Upper lobe of left lung (tissue), 6 donors: ENCODE results near the gene PRAC1. TPM values are rescaled to one million over a fixed set of nuclear protein-coding genes. Genes with fewer than 3 reads are reported as not detected.
A peak's percentile ranks its signal among the peaks of the same experiment; 100 is the strongest.

Experiments used
- ATAC-seq, 2 donors: fragments of 200-7000 bp; cut with Tn5 transposase; one replicate each; pipeline ENCODE4 v1.9.1; 2022; ENCODE audit warnings: mild to moderate bottlenecking in 2 of 2, moderate library complexity in 2 of 2; ENCODE audit not compliant: low FRiP score in 2 of 2
- DNase-seq, 2 donors: peaks; one replicate each; pipeline ENCODE4 v3.0.0-alpha.2; 2019 to 2020
- H3K27ac ChIP-seq, 4 donors: fragments of 200-600 bp; sonication (generic); one replicate each; pipeline ENCODE4 v1.5.1; 2016 to 2019
- H3K27me3 ChIP-seq, 4 donors: fragments of 200-600 bp; sonication (generic); one replicate each; pipeline ENCODE4 v1.5.1; 2017 to 2019
- H3K36me3 ChIP-seq, 4 donors: fragments of 200-600 bp; sonication (generic); one replicate each; pipeline ENCODE4 v1.5.1; 2016 to 2019
- H3K4me1 ChIP-seq, 4 donors: fragments of 200-600 bp; sonication (generic); one replicate each; pipeline ENCODE4 v1.5.1; 2018 to 2019
- H3K4me3 ChIP-seq, 4 donors: fragments of 200-600 bp; sonication (generic); one replicate each; pipeline ENCODE4 v1.5.1; 2017 to 2019; ENCODE audit warnings: mild to moderate bottlenecking in 2 of 4, moderate library complexity in 1 of 4
- H3K9me3 ChIP-seq, 4 donors: fragments of 200-600 bp; sonication (generic); one replicate each; pipeline ENCODE4 v1.5.1; 2018 to 2019
- EP300 ChIP-seq, 4 donors: sonication (generic); formaldehyde crosslinking; IDR thresholded peaks; one replicate each; pipeline ENCODE4 v1.5.1; 2017; ENCODE audit warnings: antibody characterized with exemption in 4 of 4, control low read depth in 2 of 4
- POLR2A ChIP-seq, 4 donors: fragments of 450-650 bp; IDR thresholded peaks; one replicate each; pipeline ENCODE4 v1.5.1; 2016 to 2017; ENCODE audit warnings: antibody characterized with exemption in 4 of 4, mild to moderate bottlenecking in 2 of 4
- POLR2AphosphoS5 ChIP-seq, 2 donors: sonication (generic); formaldehyde crosslinking; IDR thresholded peaks; one replicate each; pipeline ENCODE4 v1.5.1; 2017; ENCODE audit warnings: antibody characterized with exemption in 2 of 2
- WGBS, 2 donors: methylation state at CpG; one replicate each; pipeline ENCODE4 v1.1.5; 2017 to 2018; 5-methylcytosine and 5-hydroxymethylcytosine counted together
- total RNA-seq, 6 donors: library from RNA; depleted of rRNA in 4 of 6; stranded (reverse); fragments of >200 nt in 4 of 6; gene quantifications; one replicate each; pipeline versions ENCODE4 v1.1.0 to v1.2.1, GENCODE V29; 2016 to 2021
- TF ChIP-seq, protein P1 (sequence below), 6 experiments: fragments of 450-650 bp in 4 of 6; fragments of 200-600 bp in 2 of 6; sonication (generic) in 2 of 6; IDR thresholded peaks; one replicate each; pipeline ENCODE4 v1.5.1; 2016 to 2019; ENCODE audit warnings: antibody characterized with exemption in 6 of 6
- donor health status: DM: no; HTN: no; CAD: no; lungs with moderate emphysema.
- donor health status: DM: no; HTN: yes; CAD: no; lungs with severe emphysema.

PRAC1 gene
- total RNA-seq, 6 donors from 2014 or later: not detected

GRCh38 chr17:48734333-48735061, 12.2 kb upstream of the PRAC1 start:
- Histone ChIP-seq H3K4me1 (peaks cover 5 to 16% (median 7%) of the 10 kb centered on the region in 4 donors), H3K27me3 (peaks cover 1 to 66% (median 28%) of the 10 kb centered on the region in 4 donors), H3K4me3 (no peak overlapping the region), H3K27ac (no peak overlapping the region), H3K36me3 (no peaks in the 10 kb centered on the region), H3K9me3 (peaks cover 0 to 3% (median 0%) of the 10 kb centered on the region in 4 donors)
- DNase-seq (peak in 1 of 2 donors; percentile 50), ATAC-seq (peak in 1 of 2 donors; percentile 16)
- TF ChIP-seq EP300 (IDR thresholded peaks at IDR 0.05) (no peak), POLR2A (IDR thresholded peaks at IDR 0.05) (no peak), POLR2AphosphoS5 (IDR thresholded peaks at IDR 0.05) (no peak)
- TF ChIP-seq, protein P1, sequence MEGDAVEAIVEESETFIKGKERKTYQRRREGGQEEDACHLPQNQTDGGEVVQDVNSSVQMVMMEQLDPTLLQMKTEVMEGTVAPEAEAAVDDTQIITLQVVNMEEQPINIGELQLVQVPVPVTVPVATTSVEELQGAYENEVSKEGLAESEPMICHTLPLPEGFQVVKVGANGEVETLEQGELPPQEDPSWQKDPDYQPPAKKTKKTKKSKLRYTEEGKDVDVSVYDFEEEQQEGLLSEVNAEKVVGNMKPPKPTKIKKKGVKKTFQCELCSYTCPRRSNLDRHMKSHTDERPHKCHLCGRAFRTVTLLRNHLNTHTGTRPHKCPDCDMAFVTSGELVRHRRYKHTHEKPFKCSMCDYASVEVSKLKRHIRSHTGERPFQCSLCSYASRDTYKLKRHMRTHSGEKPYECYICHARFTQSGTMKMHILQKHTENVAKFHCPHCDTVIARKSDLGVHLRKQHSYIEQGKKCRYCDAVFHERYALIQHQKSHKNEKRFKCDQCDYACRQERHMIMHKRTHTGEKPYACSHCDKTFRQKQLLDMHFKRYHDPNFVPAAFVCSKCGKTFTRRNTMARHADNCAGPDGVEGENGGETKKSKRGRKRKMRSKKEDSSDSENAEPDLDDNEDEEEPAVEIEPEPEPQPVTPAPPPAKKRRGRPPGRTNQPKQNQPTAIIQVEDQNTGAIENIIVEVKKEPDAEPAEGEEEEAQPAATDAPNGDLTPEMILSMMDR (IDR thresholded peaks at IDR 0.05): no peak
- WGBS, 2 donors: 7 to 12% methylated on average over 12 to 14 of the region's 14 CpGs

DNA sequence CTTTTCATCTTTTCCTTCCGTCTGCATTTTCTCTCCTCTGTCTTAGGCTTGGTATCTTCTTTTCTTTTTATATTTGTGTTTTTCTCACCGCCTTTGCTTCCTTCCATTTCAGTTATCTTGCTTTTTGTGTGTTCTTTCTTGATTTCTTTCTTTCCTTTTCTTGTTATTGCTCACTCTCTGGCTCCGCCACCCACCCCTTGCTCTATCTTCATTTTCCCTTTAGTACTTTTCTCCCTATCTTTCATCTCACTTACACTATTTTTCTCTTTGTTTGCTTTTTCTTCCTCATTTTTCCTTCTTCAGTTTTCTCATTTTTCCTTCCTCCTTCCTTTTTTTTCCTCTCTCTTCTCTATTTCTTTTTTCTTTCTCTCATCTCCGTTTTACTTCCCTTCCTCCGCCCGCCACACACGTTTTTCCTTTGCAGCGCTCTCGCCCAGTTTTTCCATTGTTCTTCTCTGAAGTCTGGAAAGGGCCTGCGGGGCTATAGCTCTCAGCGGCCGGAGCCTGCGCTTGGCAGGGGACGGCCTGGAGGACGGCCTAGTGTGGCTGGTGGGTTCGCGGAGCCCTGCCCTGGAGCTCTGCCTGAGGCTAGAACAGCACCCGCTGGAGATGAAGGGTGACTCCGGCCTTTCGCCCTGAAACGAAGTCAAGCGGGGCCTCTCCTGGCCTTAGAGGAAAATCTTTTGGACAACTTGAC, 11.5 kb upstream of the PRAC1 start:
- peak in 1 of 2 donors; percentile 45 for DNase-seq
- WGBS, 2 donors: 14 to 16% methylated on average over 18 to 22 of the region's 22 CpGs
- no peak for ATAC-seq
- peaks cover 5 to 17% (median 8%) of the 10 kb centered on the region in 4 donors for H3K4me1 ChIP-seq
- no peaks in the 10 kb centered on the region for H3K9me3 ChIP-seq
- no peaks in the 10 kb centered on the region for H3K36me3 ChIP-seq
- no peak overlapping the region for H3K4me3 ChIP-seq
- no peak for TF ChIP-seq POLR2AphosphoS5 (IDR thresholded peaks at IDR 0.05)
- TF ChIP-seq, protein P1 (IDR thresholded peaks at IDR 0.05): no peak
- no peak for TF ChIP-seq POLR2A (IDR thresholded peaks at IDR 0.05)
- no peak for TF ChIP-seq EP300 (IDR thresholded peaks at IDR 0.05)
- H3K27me3 ChIP-seq: peaks cover 3 to 66% (median 33%) of the 10 kb centered on the region in 4 donors
- H3K27ac ChIP-seq: no peak overlapping the region

DNA sequence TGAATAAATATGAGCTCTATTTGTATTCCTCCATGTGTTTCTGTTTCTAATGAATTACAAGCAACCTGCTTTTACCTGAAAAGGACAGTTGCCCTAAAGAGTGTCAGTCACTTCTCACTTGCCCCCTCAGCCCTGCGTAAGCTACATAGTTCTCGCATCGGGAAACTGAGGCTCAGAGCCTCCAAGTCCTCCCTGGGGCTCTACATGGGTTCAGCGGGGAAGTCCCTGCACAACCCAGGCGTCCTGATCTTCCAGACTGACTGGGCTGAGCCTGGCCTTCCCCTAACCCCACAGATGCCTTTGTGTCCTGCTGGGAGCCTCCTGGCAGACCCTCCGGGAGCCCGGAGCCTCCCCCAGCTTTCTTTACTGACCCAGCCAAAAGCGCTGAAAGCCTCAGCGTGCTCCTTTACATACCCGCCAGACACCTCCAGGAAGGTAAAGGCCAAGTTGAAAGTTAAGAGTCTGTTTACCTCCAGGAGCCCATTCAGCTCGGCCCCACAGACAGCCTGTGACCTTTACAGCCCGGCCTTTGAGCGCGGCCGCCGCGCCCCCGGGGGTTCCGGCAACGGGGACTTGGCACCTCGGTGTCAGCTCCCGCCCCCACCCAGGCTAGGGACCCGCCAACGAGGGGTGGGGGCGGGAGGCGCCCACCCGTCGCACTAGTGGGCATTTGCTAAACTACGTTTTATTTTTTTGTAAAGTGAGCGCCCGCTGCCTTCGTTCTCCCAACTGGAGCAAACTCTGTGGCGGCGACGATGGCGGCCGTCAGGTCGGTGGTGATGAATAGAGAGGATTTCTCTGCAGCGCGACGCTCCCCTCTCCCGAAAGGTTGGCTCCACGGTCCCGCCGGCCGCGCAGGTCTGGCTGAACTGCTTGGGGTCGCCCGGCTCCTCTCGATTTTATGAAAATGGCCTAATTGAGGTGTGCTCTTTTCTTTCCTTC, 10.6 kb upstream of the PRAC1 start:
- peak in 1 of 2 donors; percentile 81 for DNase-seq
- WGBS, 2 donors: 3 to 5% methylated on average over 21 to 31 of the region's 50 CpGs
- TF ChIP-seq, protein P1 (IDR thresholded peaks at IDR 0.05): no peak
- TF ChIP-seq POLR2AphosphoS5 (IDR thresholded peaks at IDR 0.05) (no peak), EP300 (IDR thresholded peaks at IDR 0.05) (no peak)

DNA sequence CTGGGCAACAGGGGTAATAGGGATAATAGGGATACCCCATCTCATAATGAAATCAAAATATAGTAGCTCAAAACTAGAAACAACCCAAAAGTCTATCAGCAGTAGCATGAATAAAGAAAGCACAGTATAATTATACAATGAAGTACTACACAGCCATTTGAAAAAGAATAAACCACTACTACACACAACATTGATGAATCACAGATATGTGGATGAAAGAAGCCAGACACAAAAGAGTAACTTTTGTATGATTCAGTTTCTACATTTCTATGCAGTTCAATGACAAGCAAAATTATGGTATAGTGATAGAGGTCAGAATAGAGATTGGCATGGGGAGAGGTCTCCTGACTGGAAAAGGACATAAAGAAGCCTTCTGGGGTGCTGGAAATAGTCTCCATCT, 9.0 kb upstream of the PRAC1 start:
- H3K9me3 ChIP-seq: no peaks in the 10 kb centered on the region
- H3K36me3 ChIP-seq: no peaks in the 10 kb centered on the region
- DNase-seq (no peak), ATAC-seq (no peak)
- TF ChIP-seq POLR2A (IDR thresholded peaks at IDR 0.05) (no peak), POLR2AphosphoS5 (IDR thresholded peaks at IDR 0.05) (no peak), EP300 (IDR thresholded peaks at IDR 0.05) (no peak)
- TF ChIP-seq, protein P1 (IDR thresholded peaks at IDR 0.05): no peak
- H3K27me3 ChIP-seq: peaks cover 3 to 74% (median 44%) of the 10 kb centered on the region in 4 donors
- H3K4me3 ChIP-seq: no peak overlapping the region
- peaks cover 11 to 22% (median 14%) of the 10 kb centered on the region in 4 donors for H3K4me1 ChIP-seq
- no peak overlapping the region for H3K27ac ChIP-seq

More for the DNA sequence above, 10.6 kb upstream of the PRAC1 start:
- no peak for ATAC-seq
- H3K27ac ChIP-seq: no peak overlapping the region
- H3K4me1 ChIP-seq: peaks cover 11 to 22% (median 14%) of the 10 kb centered on the region in 4 donors
- H3K27me3 ChIP-seq: peaks cover 3 to 65% (median 36%) of the 10 kb centered on the region in 4 donors
- H3K36me3 ChIP-seq: no peaks in the 10 kb centered on the region
- H3K9me3 ChIP-seq: no peaks in the 10 kb centered on the region
- no peak overlapping the region for H3K4me3 ChIP-seq
